ENCODE results near the gene GSG1L.

Gene GSG1L

DNA sequence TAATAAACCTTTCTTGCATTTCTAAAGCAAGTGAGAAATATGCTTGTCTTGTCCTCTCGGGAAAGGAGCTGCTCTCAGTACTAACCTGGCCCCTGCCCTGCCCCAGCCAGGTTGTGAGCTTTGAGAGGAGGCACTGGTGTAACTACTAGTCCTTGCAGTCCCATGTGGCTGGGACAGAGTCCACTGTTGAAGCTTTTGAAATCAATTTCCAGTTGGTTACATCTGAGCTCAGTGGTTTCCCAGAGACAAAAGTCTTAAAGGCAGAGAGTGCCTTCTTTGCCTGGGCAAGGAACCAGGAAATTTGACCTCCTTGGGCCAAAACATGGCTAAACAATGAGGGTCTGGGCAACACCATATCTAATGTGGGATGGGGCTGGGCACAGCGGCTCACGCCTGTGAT is 48.7 kb downstream of the GSG1L start:
- DNase-seq (ENCODE audit: low read depth): no peak

DNA sequence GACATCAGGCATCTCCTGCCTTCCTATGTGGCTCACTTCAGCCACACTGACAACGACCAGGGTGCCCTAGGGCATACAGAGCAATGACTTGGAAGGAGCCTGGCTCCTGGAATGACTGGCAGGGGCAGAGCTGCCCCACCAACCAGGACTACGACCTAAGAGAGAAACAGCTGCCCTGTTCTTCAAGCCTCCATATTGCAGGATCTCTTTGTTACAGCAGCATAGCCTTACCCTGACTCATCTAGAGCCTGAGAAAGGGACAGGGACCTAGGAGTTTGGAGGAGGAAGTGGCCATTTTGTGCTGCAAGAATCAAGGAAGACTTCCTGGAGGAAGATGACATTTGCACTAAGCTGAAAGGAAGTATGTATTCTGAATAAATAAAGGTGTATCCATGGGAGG is 49.6 kb downstream of the GSG1L start:
- no peak for DNase-seq (ENCODE audit: low read depth)

DNA sequence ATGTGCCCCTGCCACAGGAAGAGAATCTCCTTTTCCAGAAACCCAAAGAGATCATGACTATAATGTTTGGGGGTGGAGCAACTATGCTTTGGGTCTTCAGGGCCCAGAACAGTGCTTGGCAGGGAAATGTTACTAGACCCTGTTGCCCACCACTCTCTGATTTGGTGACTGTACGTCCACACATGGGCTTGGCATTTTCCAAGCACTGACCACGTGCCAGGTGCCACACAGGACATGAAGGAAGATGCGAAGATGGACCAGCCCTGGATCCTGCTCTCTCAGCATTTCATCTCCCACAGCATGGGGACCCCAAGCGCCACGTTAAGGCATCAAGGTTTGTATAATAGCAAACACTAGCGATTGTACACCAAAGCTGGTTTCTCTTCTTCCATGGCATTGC is 50.1 kb downstream of the GSG1L start:
- no peak for DNase-seq (ENCODE audit: low read depth)

DNA sequence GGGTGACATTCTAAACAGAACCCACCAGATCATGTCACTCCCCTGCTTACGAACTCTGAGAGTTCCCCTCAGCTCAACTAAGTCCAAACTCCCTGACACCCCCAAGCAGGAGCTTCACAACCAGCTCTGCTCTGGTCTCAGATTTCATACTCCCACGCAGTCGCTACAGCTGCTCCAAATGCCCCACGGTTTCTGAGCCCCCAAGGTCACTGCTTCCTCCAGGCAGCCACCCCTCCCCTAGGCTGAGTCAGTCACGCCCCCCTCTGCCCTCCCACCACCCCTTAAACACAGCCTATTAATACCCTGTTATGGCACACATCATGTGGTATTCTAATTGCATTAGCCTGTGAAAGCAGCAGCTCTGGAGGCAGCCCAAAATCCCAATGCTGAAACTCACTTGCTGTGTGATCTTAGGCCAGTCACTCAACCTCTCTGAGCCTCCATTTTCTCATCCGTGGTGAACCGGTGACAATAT is 51.5 kb downstream of the GSG1L start:
- DNase-seq (ENCODE audit: low read depth): peak; percentile 61

GRCh38 chr16:28011223-28011622 is 52.3 kb downstream of the GSG1L start:
- no peak for DNase-seq (ENCODE audit: low read depth)

DNA sequence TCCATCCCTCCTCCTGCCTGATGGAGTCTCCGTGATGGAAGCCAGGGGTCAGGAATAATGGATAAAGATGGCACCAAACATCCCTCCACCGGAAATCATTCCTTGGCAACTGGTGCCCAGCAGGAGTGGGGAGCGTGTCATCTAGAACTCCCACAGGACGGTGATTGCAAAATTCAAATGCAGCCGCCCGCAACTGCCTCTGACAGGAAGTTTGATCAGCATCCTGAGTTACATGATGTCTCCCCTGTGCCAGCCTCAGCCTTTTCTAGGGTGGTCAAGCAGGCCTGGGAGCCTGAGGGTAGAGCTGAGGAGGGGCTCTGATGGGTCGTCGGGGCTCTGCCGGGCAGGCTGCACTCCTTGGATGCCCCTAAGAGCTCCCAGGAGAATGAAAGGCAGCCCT is 52.8 kb downstream of the GSG1L start:
- peak; percentile 22 for DNase-seq (ENCODE audit: low read depth)

DNA sequence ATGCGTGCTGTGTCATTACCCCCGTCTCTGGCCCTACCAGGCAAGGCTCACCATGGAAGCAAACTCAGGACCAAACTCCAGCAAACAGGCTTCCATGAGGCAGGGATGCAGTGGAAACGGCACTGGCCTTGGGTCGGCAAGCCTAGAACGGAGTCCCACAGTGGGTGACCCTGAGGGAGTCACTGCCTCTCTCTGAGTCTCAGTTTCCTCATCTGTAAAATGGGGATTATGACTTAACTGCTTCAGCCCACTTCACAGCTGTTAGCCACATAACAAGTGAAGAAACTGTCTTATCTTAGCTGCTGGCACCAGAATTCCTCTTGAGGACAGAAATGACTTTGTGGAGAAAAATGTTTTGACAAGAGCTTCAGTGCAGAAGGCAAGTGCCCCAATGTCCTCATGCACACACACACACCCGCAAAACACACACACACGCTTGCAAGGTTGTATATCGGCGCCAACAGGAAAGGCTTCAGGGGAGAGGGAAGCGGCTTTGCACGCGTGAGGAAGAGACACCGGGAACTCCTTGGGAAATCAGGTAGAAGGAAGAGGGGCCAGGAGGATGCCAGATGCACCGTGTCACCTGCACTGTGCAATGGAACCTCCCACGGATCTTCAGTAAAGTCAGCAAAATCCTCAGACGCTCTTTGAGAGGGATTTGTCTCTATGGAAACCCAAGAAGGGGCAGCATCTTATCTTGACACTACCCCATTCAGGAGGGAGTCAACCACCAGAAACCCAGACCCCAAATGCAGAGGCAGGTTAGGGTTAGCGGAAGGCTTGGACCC is 53.7 kb downstream of the GSG1L start:
- no peak for DNase-seq (ENCODE audit: low read depth)

DNA sequence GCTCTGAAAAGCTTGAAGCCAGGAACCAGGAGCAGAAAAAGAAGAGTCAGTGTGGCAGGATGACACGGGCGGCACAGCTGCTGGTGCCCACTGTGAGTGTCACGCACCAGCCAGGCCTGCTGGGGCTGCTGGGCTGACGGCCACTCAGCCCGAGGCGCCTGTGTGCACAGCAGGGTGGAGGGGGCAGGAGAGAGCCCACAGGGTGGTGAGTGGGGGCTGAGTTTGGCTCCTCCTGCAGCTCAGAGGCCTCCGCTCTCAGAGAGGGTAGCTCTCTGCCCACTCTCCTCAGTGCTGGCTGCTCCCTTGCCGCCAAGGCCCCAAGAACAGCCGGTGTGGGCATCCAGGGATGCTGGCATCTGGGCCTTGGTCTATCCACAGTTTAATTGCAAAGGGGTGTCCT is 59.6 kb downstream of the GSG1L start:
- DNase-seq (ENCODE audit: low read depth): no peak

DNA sequence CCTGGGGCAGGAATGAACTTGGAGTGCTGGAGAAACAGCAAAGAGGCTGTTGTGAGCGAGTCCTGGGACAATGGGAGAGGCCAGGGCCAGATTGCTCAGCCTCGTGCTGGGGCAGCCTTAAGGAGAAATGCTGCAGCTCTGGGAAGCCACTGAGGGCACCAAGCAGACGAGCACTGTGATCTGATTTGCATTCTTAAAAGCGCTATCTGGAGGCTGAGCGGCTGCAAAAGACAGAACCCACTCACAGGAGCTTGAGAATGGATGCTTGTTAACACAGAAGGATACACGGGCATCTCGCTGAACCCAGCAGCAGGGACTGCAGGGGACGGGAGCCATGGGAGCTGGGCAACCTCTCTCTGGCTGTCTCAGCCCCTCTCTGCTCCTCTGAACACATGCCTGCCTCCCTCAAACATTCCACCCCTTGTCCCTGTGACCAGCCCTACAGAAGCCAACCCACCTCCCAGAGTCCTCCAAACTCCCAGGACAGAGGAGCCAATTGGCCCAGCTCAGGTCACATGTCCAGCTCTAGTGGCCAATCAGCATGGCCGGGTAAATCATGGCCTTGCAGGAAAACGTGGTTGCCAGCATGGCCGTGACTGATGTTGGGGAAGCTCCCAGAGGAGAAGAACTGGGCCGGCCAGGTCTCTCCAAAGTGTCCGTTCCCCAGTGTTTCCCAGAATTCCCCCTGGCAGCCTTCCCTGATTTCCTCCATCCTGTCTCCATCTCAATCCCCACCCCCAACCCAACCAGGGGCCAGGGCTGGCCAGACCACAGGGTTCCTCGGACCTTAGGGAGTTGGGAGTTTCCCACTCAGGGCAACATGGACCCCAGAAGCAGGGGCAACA is 60.3 kb downstream of the GSG1L start:
- no peak for DNase-seq (ENCODE audit: low read depth)

GRCh38 chr16:28001642-28002041 is 61.9 kb downstream of the GSG1L start:
- DNase-seq (ENCODE audit: low read depth): no peak

DNA sequence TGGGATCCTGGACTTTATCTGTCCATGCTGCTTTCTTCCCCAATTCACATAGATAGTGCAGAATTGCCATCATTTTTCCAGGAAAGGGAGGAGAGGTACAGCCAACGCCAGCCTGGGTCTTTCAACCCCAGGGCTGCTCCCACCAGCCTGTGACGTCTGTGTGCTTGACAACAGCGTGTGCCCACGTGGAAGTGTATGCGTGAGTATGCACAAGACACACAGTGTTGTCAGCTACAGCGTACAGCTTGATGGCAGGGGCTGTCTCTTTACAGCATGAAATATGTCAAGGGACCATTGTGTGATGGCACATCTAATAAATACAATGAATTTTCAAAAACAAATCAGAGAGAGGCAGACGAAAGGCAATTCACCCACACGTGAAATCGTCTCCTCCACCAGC is 62.3 kb downstream of the GSG1L start:
- DNase-seq (ENCODE audit: low read depth): no peak

DNA sequence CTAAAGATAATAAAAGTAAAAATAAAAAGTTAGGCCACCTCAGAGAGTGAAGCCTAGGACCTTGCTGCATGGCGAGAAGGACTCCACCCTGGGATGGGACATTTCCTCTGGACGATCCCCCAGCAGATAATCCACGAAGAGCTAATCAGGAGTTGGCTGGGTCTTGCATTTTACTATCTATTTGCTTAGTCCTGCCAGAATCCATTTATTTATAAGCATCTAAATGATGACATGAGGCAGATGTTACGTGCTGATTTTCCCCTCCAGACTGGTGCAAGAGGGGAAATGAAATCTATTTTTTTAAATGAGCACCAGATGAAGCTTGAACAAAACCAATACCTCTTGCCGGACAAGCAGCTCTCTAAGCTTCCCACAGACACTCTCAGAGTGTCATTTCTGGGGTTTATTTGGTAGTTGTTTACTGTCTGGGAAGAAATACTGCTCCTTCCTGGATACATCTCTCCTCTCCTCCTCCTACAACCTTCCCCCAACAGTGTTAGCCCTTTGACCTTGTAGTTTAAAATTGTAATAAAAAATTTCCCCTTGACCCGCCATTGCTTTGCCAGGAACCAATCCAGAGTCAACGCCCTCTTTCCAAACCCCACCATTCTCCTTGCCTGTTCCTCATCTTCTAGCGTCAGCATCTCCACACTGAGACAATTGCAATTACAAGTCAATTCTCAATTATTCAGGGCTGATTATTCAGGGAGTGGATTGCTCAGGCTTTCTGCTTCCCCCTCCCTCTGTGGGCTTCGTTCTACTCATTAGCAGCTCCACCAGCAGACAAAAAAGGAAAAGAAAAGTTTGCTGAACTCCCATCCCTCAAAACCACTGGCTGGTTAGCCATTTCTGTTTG is 63.0 kb downstream of the GSG1L start:
- no peak for DNase-seq (ENCODE audit: low read depth)

DNA sequence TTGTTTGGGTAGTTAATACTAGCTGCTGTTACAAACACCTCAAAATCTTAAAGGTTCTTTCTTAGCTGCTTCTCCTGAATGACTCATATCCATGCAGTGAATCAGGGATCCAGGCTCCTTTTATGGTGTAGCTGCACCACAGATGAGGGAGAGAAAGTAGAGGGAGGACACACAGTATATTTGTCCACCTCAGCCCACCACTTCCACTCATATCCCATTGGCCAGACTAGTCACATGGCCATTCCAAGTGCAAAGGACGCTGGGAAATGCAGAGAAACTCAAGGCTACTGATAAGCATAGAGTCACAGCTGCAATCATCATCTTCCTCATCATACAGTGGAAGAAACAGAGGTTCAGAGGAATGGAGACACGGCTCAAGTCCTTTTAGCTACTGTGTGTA is 63.8 kb downstream of the GSG1L start:
- DNase-seq (ENCODE audit: low read depth): peak; percentile 45

- DNase-seq (ENCODE audit: low read depth): no peak
Observed at GRCh38 chr16:27995378-27995777, 68.1 kb downstream of the GSG1L start.

DNA sequence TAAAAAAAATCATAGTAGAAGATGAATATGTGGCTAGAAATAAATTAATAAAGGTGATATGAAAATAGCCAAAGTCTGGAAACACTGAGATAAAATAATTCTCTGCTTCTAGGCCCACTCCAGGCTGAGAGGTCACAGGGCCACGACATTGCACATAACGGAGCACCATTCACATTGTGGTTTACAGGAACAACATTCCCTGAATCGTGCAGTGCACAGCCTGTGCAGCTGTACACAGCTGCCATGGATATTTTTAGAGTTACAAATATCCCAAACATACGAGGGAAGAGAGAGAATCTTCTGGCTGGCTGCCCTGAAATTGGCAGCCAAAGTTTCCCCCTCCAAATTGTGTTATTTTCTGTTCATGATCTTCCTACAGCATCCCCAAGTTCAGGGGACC is 68.8 kb downstream of the GSG1L start:
- DNase-seq (ENCODE audit: low read depth): no peak

- no peak for DNase-seq (ENCODE audit: low read depth)
Observed at GRCh38 chr16:27993587-27993986, 69.9 kb downstream of the GSG1L start.

- no peak for DNase-seq (ENCODE audit: low read depth)
Observed at GRCh38 chr16:27991876-27992275, 71.6 kb downstream of the GSG1L start.

DNA sequence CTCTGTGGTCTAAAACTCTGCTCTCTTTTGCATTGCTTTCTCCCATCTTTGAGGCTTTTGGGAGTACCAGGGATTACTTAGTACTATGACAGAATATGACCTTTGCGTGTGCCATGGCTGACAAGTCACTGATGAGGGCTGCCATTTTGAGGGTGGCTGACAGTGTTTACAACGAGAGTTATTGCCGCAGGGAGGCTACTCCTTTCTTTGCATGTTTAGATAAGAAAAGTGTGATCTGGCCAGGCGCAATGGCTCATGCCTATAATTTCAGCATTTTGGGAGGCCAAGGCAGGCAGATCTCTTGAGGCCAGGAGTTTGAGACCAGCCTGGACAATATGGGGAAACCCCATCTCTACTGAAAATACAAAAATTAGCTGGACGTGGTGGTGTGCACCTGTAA is 77.5 kb downstream of the GSG1L start:
- DNase-seq (ENCODE audit: low read depth): no peak

GRCh38 chr16:27984121-27984520 is 79.4 kb downstream of the GSG1L start:
- DNase-seq (ENCODE audit: low read depth): no peak

DNA sequence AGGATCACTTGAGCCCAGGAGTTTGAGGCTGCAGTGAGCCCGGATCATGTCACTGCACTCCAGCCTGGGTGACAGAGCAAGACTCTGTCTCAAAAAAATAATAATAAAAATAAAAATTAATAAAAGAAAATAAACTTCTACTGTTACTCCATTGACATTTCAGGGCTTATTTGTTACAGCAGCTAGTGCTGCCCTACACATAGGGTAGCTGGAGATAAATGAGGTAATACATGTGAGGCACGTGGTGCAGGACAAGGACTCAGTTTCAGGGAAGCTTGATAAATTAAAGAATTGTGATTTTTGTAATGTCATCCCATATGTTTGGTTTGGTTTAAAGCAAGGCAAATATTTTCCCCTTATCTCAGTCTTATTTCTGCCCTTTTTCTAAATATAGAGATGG is 80.3 kb downstream of the GSG1L start:
- no peak for DNase-seq (ENCODE audit: low read depth)

DNA sequence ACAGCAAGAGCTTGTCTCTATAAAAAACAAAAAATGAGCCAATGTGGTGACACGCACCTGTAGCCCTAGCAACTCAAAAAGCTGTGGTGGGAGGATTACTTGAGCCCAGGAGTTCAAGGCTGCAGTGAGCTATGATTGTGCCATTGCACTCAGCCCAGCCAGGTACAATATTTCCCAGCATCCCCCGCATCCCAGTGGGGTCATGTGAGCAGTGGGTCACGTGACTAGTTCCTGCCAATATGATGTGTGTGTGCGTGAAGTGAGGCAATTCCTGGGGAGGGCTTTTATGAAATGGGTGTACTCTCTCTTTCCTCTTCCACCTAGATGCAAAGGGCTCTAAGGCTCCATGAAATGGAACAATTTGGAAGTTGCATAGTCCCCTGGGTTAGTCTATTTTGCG is 81.3 kb downstream of the GSG1L start:
- DNase-seq (ENCODE audit: low read depth): no peak

DNA sequence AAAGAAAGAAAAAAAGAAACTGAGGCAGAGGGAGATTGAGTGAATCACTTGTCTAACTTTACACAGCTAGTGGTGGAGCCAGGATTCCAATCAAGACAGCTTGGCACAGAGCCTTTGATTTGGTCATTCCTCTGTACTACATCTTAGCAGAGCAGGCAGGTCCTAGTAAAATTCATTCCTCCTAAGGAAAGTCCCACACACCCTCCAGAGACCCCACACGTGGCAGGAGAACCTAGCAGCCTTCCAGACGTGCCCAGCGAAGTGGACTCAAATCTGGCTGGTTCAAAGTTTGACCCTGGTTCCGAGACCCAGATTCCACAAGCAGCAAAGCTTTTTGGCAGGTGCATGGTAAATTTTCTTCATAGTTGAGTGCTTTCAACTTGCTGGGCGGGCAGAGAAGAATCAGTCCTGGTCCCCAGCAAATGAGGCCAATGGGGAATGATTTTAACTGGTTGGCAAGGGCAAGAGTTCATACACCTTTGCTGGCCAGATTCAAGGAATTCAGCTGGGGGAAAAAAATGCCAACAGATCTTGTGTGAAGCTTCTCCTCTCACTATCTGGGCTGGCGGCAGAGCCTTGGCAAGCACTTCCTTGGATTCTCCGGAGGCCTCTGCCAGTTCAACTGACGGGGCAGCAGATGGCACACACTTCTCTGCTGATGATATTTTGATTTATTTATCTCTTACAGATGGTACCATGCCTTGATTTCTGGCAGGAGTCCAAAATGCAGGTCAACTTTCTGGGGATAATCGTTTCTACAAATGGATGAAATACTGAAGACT is 82.4 kb downstream of the GSG1L start:
- no peak for DNase-seq (ENCODE audit: low read depth)

Measured in iris pigment epithelial cell (primary cell).